HL-60 (cell line): ENCODE results near the gene USH1C.

Source experiments
- GABPA ChIP-seq: IDR thresholded peaks from 2 replicates; pipeline ENCODE4 v1.6.1; 2012; ENCODE audit warnings: low read depth
- POLR2AphosphoS5 ChIP-seq: IDR thresholded peaks from 2 replicates; pipeline ENCODE4 v1.6.1; 2012; ENCODE audit warnings: low read depth
- SPI1 ChIP-seq: IDR thresholded peaks from 2 replicates; pipeline ENCODE4 v1.6.1; 2012; ENCODE audit warnings: low read depth, mild to moderate bottlenecking, borderline replicate concordance
- TF ChIP-seq, protein P1 (sequence below): IDR thresholded peaks from one replicate; pipeline ENCODE4 v1.5.1; 2011; ENCODE audit warnings: low read length, control low read depth, inconsistent platforms; ENCODE audit not compliant: insufficient read depth
- TF ChIP-seq, protein P2 (sequence below): IDR thresholded peaks from 2 replicates; pipeline ENCODE4 v1.6.1; 2012; ENCODE audit warnings: low read depth; ENCODE audit not compliant: insufficient replicate concordance

DNA sequence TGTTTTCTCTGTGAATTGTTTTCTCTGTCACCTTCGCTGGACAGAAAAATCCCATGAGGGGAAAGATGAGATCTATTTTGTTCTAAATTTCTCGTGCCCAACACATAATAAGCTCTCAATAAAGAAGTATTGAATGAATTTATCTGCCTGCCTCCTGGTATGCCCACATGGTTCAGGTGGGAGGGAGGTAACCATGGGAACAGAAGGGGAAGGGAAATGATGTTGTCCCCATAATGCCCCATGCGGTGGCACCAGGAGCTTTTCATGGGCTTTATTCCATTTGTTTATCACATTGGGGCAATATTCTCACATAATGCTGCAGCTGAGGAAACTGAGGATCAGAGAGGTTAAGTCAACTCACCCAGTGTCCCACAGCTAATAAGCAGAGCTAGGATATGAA, 8.7 kb downstream of the USH1C start:
- TF ChIP-seq, protein P1, sequence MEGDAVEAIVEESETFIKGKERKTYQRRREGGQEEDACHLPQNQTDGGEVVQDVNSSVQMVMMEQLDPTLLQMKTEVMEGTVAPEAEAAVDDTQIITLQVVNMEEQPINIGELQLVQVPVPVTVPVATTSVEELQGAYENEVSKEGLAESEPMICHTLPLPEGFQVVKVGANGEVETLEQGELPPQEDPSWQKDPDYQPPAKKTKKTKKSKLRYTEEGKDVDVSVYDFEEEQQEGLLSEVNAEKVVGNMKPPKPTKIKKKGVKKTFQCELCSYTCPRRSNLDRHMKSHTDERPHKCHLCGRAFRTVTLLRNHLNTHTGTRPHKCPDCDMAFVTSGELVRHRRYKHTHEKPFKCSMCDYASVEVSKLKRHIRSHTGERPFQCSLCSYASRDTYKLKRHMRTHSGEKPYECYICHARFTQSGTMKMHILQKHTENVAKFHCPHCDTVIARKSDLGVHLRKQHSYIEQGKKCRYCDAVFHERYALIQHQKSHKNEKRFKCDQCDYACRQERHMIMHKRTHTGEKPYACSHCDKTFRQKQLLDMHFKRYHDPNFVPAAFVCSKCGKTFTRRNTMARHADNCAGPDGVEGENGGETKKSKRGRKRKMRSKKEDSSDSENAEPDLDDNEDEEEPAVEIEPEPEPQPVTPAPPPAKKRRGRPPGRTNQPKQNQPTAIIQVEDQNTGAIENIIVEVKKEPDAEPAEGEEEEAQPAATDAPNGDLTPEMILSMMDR, result no peak
- TF ChIP-seq POLR2AphosphoS5 (no peak), GABPA (no peak), SPI1 (no peak)
- TF ChIP-seq, protein P2, sequence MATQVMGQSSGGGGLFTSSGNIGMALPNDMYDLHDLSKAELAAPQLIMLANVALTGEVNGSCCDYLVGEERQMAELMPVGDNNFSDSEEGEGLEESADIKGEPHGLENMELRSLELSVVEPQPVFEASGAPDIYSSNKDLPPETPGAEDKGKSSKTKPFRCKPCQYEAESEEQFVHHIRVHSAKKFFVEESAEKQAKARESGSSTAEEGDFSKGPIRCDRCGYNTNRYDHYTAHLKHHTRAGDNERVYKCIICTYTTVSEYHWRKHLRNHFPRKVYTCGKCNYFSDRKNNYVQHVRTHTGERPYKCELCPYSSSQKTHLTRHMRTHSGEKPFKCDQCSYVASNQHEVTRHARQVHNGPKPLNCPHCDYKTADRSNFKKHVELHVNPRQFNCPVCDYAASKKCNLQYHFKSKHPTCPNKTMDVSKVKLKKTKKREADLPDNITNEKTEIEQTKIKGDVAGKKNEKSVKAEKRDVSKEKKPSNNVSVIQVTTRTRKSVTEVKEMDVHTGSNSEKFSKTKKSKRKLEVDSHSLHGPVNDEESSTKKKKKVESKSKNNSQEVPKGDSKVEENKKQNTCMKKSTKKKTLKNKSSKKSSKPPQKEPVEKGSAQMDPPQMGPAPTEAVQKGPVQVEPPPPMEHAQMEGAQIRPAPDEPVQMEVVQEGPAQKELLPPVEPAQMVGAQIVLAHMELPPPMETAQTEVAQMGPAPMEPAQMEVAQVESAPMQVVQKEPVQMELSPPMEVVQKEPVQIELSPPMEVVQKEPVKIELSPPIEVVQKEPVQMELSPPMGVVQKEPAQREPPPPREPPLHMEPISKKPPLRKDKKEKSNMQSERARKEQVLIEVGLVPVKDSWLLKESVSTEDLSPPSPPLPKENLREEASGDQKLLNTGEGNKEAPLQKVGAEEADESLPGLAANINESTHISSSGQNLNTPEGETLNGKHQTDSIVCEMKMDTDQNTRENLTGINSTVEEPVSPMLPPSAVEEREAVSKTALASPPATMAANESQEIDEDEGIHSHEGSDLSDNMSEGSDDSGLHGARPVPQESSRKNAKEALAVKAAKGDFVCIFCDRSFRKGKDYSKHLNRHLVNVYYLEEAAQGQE, result no peak
